OCI-LY7 (cell line): Measurements from ENCODE around the gene SPATA2.

Experiments used
- EZH2phosphoT487 ChIP-seq: fragments of 200-600 bp; sonication (generic); IDR thresholded peaks from 2 replicates; pipeline ENCODE4 v1.6.1; 2018; ENCODE audit warnings: low read depth, borderline replicate concordance, mild to moderate bottlenecking, mixed run types, antibody characterized with exemption, low read length, moderate library complexity, mixed read lengths
- TF ChIP-seq, protein P1 (sequence below): fragments of 200-600 bp; sonication (generic); conservative IDR thresholded peaks from 2 replicates; pipeline ENCODE4 v1.5.1; 2014; ENCODE audit warnings: mild to moderate bottlenecking, antibody characterized with exemption, low read length, moderate library complexity, mixed read lengths

DNA sequence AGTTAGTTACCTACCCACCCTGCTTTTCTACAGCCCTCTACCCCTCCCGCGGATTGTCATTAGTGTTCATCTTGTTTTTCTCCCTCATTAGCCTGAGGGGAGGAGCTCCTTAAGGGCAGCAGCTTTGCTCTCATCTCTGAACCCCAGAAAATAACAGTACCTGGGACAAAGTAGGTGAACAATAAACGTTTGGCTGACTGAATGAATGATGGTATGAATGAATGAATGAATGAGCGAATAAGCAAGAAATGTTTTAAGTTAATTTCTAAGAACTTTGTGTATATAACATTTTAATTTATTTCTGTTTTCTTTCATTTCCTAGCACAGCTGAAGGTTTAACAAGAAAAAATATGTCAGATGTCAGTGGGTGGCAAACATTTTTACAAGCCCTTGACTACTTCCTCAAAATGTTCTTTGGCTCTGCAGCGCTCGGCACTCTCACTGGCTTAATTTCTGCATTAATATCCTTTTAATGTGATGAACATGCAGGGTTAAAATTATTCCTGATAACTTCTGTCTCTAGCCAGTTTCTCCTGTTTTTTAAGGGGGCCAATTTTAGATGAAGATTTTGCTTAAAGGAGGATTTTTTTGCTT is 52.6 kb downstream of the SPATA2 start:
- TF ChIP-seq, protein P1, sequence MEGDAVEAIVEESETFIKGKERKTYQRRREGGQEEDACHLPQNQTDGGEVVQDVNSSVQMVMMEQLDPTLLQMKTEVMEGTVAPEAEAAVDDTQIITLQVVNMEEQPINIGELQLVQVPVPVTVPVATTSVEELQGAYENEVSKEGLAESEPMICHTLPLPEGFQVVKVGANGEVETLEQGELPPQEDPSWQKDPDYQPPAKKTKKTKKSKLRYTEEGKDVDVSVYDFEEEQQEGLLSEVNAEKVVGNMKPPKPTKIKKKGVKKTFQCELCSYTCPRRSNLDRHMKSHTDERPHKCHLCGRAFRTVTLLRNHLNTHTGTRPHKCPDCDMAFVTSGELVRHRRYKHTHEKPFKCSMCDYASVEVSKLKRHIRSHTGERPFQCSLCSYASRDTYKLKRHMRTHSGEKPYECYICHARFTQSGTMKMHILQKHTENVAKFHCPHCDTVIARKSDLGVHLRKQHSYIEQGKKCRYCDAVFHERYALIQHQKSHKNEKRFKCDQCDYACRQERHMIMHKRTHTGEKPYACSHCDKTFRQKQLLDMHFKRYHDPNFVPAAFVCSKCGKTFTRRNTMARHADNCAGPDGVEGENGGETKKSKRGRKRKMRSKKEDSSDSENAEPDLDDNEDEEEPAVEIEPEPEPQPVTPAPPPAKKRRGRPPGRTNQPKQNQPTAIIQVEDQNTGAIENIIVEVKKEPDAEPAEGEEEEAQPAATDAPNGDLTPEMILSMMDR = no peak
- no peak for TF ChIP-seq EZH2phosphoT487
